WI38 (cell line): ENCODE measurements around the gene SDHB.

Experiments
- H3K4me3 ChIP-seq: 2 replicates; pipeline ENCODE4 v1.5.1; 2011; ENCODE audit warnings: low read depth, mild to moderate bottlenecking, control low read depth, low read length
- CTCF ChIP-seq: IDR thresholded peaks from 2 replicates; pipeline ENCODE4 v1.5.1; 2012; ENCODE audit warnings: low read depth, mild to moderate bottlenecking, control low read depth, low read length

The SDHB gene

GRCh38 chr1:16971341-16972188 is 82.3 kb downstream of the SDHB start:
- TF ChIP-seq CTCF = no peak
- H3K4me3 ChIP-seq = no peak overlapping the region

DNA sequence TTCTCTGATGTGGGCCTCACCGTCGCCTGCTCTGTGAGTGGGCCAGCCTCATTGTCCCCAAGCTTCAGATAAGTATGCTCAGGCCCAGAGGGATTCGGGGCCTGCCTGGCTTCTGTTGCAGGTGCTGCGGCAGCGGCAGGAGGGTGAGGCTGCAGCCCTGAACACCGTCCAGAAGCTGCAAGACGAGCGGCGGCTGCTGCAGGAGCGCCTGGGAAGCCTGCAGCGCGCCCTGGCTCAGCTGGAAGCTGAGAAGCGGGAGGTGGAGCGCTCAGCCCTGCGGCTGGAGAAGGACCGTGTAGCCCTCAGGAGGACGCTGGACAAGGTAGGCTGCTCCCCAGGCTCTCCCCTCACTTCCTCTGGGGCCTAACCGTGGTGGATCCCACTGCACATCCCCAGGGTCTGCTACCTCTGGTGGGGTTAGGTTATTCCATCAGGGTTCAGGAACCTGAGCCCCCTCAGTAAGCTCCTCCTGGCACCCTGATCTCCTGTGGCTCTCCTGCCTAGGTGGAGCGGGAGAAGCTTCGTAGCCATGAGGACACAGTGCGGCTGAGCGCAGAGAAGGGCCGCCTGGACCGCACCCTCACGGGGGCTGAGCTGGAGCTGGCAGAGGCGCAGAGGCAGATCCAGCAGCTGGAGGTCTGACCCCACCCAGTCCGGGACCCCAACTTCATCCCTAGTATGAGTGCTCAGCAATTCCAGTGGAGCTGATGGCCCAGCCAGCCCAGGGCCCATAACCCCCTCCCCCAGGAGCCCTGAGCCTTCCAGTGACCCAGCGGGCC is 83.5 kb downstream of the SDHB start:
- no peak for TF ChIP-seq CTCF
- H3K4me3 ChIP-seq = no peak overlapping the region

DNA sequence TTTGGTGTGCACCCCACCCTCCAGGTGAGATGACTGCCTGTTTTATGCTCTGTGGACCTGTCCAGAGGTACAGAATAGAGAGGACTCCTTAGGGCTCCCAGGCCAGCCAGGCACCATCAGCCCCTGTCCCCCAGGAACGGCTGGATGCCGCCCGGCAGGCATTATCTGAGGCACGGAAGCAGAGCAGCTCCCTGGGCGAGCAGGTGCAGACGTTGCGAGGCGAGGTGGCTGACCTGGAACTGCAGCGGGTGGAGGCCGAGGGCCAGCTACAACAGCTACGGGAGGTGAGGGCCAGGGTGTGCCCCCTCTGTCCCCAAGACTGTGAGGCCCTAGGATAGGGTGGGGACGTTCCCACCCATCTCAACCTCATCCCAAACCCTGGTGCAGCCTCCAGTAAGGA is 84.2 kb downstream of the SDHB start:
- H3K4me3 ChIP-seq = no peak overlapping the region
- no peak for TF ChIP-seq CTCF

- no peak for TF ChIP-seq CTCF
- no peak overlapping the region for H3K4me3 ChIP-seq
Observed at GRCh38 chr1:16969057-16969611, 84.7 kb downstream of the SDHB start.
